HCT116 (cell line): ENCODE measurements around the gene SLC6A6. TPM values are rescaled to one million over a fixed set of nuclear protein-coding genes. Genes with fewer than 3 reads are reported as not detected.

Source experiments
- ATAC-seq: fragments of 200-7000 bp; cut with Tn5 transposase; 2 replicates; pipeline ENCODE4 v1.9.1; 2020; ENCODE audit warnings: mild to moderate bottlenecking, moderate library complexity
- BruUV-seq: library from RNA; stranded (reverse); fragments of 400-500 nt; replicated peaks from 2 replicates; lab custom pipeline; 2021; lab: Mats Ljungman, UMichigan
- CTCF ChIA-PET: fragments of 300-600 bp; sonication (Branson Sonifier 250); formaldehyde crosslinking; loops from one replicate; lab custom pipeline; 2021; ENCODE audit warnings: antibody characterized with exemption; lab: Charles Lee
- POLR2A ChIA-PET: fragments of 300-600, 350-600 bp; sonication (Branson Sonifier 250); formaldehyde crosslinking; loops from one replicate; lab custom pipeline; 2021; ENCODE audit warnings: antibody characterized with exemption; lab: Charles Lee
- RAD21 ChIA-PET, 2 experiments: fragments of 300-600 bp; sonication (Branson Sonifier 250); formaldehyde crosslinking; loops; one replicate each; lab custom pipeline; 2023; ENCODE audit warnings: low total read pairs in 2 of 2; ENCODE audit not compliant: uncharacterized antibody in 2 of 2, unreplicated experiment in 2 of 2, low non-redundant PET in 1 of 2; lab: Charles Lee
- DNase-seq: peaks from one replicate; pipeline ENCODE4 v3.0.0-alpha.2; 2010; ENCODE audit warnings: low read depth, low spot score
- H2AFZ ChIP-seq: fragments of 200-600 bp; shearing (Covaris generic), sonication (generic); 2 replicates; pipeline ENCODE4 v1.6.1; 2017; ENCODE audit warnings: low read depth, mixed run types, mixed read lengths, antibody characterized with exemption, low read length; ENCODE audit not compliant: poor library complexity, severe bottlenecking
- H3K27ac ChIP-seq: 2 replicates; pipeline ENCODE4 v1.5.1; 2012; ENCODE audit warnings: low read depth, low read length
- H3K27me3 ChIP-seq: fragments of 200-600 bp; sonication (generic); 2 replicates; pipeline ENCODE4 v1.6.1; 2016; ENCODE audit warnings: mixed run types, low read length, mixed read lengths; ENCODE audit not compliant: insufficient read depth
- H3K36me3 ChIP-seq, 2 experiments: fragments of 200-500 bp in 1 of 2; fragments of 200-600 bp in 1 of 2; sonication (Bioruptor generic) in 1 of 2; sonication (generic) in 1 of 2; 2 replicates each; pipeline versions ENCODE4 v1.5.1 to v1.6.1; 2014 to 2016; ENCODE audit warnings: low read length in 2 of 2, inconsistent platforms in 1 of 2, mixed read lengths in 1 of 2, mixed run types in 1 of 2; ENCODE audit not compliant: insufficient read depth in 2 of 2, control insufficient read depth in 1 of 2
- H3K4me1 ChIP-seq, 2 experiments: fragments of 200-600 bp in 1 of 2; sonication (generic) in 1 of 2; 2 replicates each; pipeline versions ENCODE4 v1.5.1 to v1.6.1; 2012 to 2017; ENCODE audit warnings: low read length in 2 of 2, inconsistent platforms in 1 of 2, mild to moderate bottlenecking in 1 of 2, mixed read lengths in 1 of 2, mixed run types in 1 of 2, moderate library complexity in 1 of 2; ENCODE audit not compliant: insufficient read depth in 2 of 2, control insufficient read depth in 1 of 2
- H3K4me2 ChIP-seq: fragments of 200-600 bp; sonication (generic); 2 replicates; pipeline ENCODE4 v1.6.1; 2017; ENCODE audit warnings: mixed run types, low read length, mixed read lengths
- H3K4me3 ChIP-seq, 2 experiments: fragments of 200-600 bp in 1 of 2; sonication (generic) in 1 of 2; replicated peaks in 1 of 2; 2 replicates each; pipeline ENCODE4 v1.5.1; 2011 to 2016; ENCODE audit warnings: low read length in 2 of 2, control low read depth in 1 of 2, low read depth in 1 of 2, mild to moderate bottlenecking in 1 of 2, mixed read lengths in 1 of 2, mixed run types in 1 of 2
- H3K79me2 ChIP-seq: fragments of 200-600 bp; sonication (generic); 2 replicates; pipeline ENCODE4 v1.6.1; 2017; ENCODE audit warnings: mild to moderate bottlenecking, mixed run types, low read length, moderate library complexity, mixed read lengths; ENCODE audit not compliant: insufficient read depth
- H3K9ac ChIP-seq: fragments of 200-600 bp; sonication (generic); 2 replicates; pipeline ENCODE4 v1.6.1; 2016; ENCODE audit warnings: low read length, mixed read lengths
- H3K9me2 ChIP-seq: fragments of 200-600 bp; sonication (generic), shearing (Covaris generic); 2 replicates; pipeline ENCODE4 v1.6.1; 2017; ENCODE audit warnings: mixed run types, mild to moderate bottlenecking, moderate library complexity; ENCODE audit not compliant: insufficient read depth
- H3K9me3 ChIP-seq, 2 experiments: fragments of 200-500 bp in 1 of 2; fragments of 200-600 bp in 1 of 2; sonication (Bioruptor generic) in 1 of 2; sonication (generic) in 1 of 2; 2 replicates each; pipeline ENCODE4 v1.6.1; 2014 to 2017; ENCODE audit warnings: low read length in 2 of 2, mixed read lengths in 2 of 2, inconsistent platforms in 1 of 2, low read depth in 1 of 2, mild to moderate bottlenecking in 1 of 2, mixed run types in 1 of 2, moderate library complexity in 1 of 2; ENCODE audit not compliant: control insufficient read depth in 1 of 2, insufficient read depth in 1 of 2
- H4K20me1 ChIP-seq: fragments of 200-600 bp; sonication (generic), shearing (Covaris generic); 2 replicates; pipeline ENCODE4 v1.6.1; 2017; ENCODE audit warnings: mixed run types, mild to moderate bottlenecking, moderate library complexity; ENCODE audit not compliant: insufficient read depth
- EGR1 ChIP-seq: IDR thresholded peaks from 2 replicates; pipeline ENCODE4 v1.6.1; 2012; ENCODE audit warnings: low read depth
- ELF1 ChIP-seq: IDR thresholded peaks from 2 replicates; pipeline ENCODE4 v1.6.1; 2012; ENCODE audit warnings: low read depth, borderline replicate concordance
- EZH2 ChIP-seq: fragments of 200-600 bp; sonication (generic); IDR thresholded peaks from 2 replicates; pipeline ENCODE4 v1.6.1; 2017; ENCODE audit warnings: antibody characterized with exemption, mixed run types
- EZH2phosphoT487 ChIP-seq: fragments of 200-600 bp; IDR thresholded peaks from 2 replicates; pipeline ENCODE4 v1.6.1; 2018; ENCODE audit warnings: antibody characterized with exemption, borderline replicate concordance
- JUND ChIP-seq: IDR thresholded peaks from 2 replicates; pipeline ENCODE4 v1.6.1; 2012
- POLR2A ChIP-seq: IDR thresholded peaks from 2 replicates; pipeline ENCODE4 v1.7.0; 2011; ENCODE audit warnings: borderline replicate concordance; ENCODE audit not compliant: insufficient read depth, insufficient read length; ENCODE audit errors: extremely low read depth
- POLR2AphosphoS5 ChIP-seq: IDR thresholded peaks from 2 replicates; pipeline ENCODE4 v1.6.1; 2011; ENCODE audit warnings: mild to moderate bottlenecking, low read depth, low read length, moderate library complexity
- YY1 ChIP-seq: IDR thresholded peaks from 2 replicates; pipeline ENCODE4 v1.6.1; 2011; ENCODE audit warnings: low read length, low read depth, moderate library complexity, mild to moderate bottlenecking; ENCODE audit not compliant: insufficient replicate concordance; ENCODE audit errors: extremely low read depth
- ZFX ChIP-seq: fragments of 450-650 bp; IDR thresholded peaks from 2 replicates; pipeline ENCODE4 v1.6.1; 2017
- intact Hi-C: fragments of 100-400 bp; cut with micrococcal nuclease; formaldehyde crosslinking; loops from 2 replicates; pipeline ENCODE4 v1.10.0; 2022
- total RNA-seq: library from RNA; stranded (reverse); gene quantifications from one replicate; pipeline ENCODE4 v1.2.1, GENCODE V29; 2021; ENCODE audit not compliant: unreplicated experiment
- TF ChIP-seq, protein P1 (sequence below): IDR thresholded peaks from 2 replicates; pipeline ENCODE4 v1.6.1; 2012
- TF ChIP-seq, protein P2 (sequence below), 3 experiments: fragments of 200-600 bp in 1 of 3; sonication (generic) in 1 of 3; IDR thresholded peaks in 2 of 3; conservative IDR thresholded peaks in 1 of 3; 2 replicates each; pipeline ENCODE4 v1.5.1; 2012 to 2017; ENCODE audit warnings: low read depth in 2 of 3, low read length in 2 of 3, antibody characterized with exemption in 1 of 3, borderline replicate concordance in 1 of 3, control low read depth in 1 of 3, mild to moderate bottlenecking in 1 of 3, mixed read lengths in 1 of 3, mixed run types in 1 of 3, moderate library complexity in 1 of 3; ENCODE audit not compliant: insufficient read depth in 1 of 3

Gene SLC6A6
- total RNA-seq, 1 experiment from 2014 or later: 36.3 TPM

DNA sequence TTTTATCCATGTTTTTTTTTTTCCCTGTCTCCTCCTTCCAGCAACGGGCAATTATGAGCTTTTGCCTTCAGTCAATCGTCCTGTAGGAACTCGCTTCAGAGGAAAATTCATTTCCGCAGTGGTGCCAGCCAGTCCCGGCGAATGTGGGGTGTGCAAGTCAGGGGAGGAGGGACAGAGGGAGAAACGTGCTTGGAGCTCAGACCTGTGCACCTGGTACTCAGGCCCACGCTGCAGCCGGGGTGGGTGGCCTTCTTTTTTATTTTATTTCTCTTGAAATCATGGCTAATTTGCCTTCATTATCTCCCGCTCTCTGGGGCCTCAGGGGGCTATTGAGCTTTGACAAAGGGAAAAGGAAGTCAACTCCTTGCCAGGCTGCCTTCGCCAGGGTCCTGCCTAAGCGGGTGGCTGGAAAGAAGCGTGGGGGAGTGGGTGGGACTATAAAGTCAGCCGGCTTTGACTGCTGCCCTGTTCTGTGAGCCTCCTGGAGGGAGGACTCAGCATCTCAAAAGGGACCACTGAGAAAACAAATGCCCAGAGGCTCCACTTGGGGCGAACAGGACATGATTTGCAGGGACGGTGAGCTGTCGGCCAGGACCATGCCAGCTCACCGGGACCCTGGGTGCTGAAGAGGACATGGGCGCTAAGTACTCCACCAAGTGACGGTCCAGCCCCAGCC, 132.2 kb downstream of the SLC6A6 start:
- no TSS peak for BruUV-seq
- no peak overlapping the region for H3K4me3 ChIP-seq
- no peaks in the 10 kb centered on the region for H3K9me3 ChIP-seq
- intact Hi-C loops: no loop called here
- H3K36me3 ChIP-seq: no peaks in the 10 kb centered on the region
- H3K9ac ChIP-seq: no peak overlapping the region
- H3K4me1 ChIP-seq: peaks cover 3 to 19% of the 10 kb centered on the region in 2 experiments; a peak in 3 of 4 replicates
- no peak overlapping the region for H2AFZ ChIP-seq
- H3K27me3 ChIP-seq: no peaks in the 10 kb centered on the region
- H4K20me1 ChIP-seq: no peaks in the 10 kb centered on the region; the same call in 1 of the 2 replicates
- no peak overlapping the region for H3K27ac ChIP-seq
- ChIA-PET POLR2A (no interaction called here), RAD21 (no interaction called here), CTCF (no interaction called here)
- ATAC-seq (no peak), DNase-seq (no peak)
- no peaks in the 10 kb centered on the region for H3K79me2 ChIP-seq
- TF ChIP-seq EZH2: no peak
- no peak for TF ChIP-seq ZFX
- TF ChIP-seq, protein P1, sequence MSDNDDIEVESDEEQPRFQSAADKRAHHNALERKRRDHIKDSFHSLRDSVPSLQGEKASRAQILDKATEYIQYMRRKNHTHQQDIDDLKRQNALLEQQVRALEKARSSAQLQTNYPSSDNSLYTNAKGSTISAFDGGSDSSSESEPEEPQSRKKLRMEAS: no peak
- no peak for TF ChIP-seq POLR2A
- TF ChIP-seq EGR1: no peak
- TF ChIP-seq YY1: no peak
- no peak for TF ChIP-seq JUND
- TF ChIP-seq EZH2phosphoT487: no peak
- no peak for TF ChIP-seq ELF1
- TF ChIP-seq, protein P2, sequence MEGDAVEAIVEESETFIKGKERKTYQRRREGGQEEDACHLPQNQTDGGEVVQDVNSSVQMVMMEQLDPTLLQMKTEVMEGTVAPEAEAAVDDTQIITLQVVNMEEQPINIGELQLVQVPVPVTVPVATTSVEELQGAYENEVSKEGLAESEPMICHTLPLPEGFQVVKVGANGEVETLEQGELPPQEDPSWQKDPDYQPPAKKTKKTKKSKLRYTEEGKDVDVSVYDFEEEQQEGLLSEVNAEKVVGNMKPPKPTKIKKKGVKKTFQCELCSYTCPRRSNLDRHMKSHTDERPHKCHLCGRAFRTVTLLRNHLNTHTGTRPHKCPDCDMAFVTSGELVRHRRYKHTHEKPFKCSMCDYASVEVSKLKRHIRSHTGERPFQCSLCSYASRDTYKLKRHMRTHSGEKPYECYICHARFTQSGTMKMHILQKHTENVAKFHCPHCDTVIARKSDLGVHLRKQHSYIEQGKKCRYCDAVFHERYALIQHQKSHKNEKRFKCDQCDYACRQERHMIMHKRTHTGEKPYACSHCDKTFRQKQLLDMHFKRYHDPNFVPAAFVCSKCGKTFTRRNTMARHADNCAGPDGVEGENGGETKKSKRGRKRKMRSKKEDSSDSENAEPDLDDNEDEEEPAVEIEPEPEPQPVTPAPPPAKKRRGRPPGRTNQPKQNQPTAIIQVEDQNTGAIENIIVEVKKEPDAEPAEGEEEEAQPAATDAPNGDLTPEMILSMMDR (IDR thresholded peaks at IDR 0.05 in 2 of 3, conservative IDR thresholded peaks at IDR 0.05 in 1 of 3; ENCODE audit: borderline replicate concordance in 1 of 3, insufficient read depth in 1 of 3, low read depth in 2 of 3, low read length in 2 of 3): no peak
- TF ChIP-seq POLR2AphosphoS5: no peak
- no peak overlapping the region for H3K4me2 ChIP-seq
- H3K9me2 ChIP-seq: no peaks in the 10 kb centered on the region
